ENCODE measurements around the gene HTT.

DNA sequence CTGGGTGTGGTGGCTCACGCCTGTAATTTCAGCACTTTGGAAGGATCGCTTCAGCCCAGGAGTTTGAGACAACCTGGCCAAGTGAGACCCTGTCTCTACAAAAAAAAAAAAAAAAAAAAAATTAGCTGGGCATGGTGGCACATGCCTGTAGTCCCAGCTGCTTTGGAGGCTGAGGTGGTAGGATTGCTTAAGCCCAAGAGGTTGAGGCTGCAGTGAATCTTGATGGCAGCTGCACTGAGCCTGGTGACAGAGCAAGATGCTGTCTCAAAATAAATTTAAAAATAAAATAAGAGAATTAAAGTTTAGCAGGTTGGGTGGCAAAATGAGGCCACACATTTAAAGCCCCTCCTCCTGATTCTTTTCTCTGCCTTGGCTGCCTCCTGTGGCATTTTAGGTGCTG, 47.1 kb downstream of the HTT start:
- TF ChIP-seq, protein P1, sequence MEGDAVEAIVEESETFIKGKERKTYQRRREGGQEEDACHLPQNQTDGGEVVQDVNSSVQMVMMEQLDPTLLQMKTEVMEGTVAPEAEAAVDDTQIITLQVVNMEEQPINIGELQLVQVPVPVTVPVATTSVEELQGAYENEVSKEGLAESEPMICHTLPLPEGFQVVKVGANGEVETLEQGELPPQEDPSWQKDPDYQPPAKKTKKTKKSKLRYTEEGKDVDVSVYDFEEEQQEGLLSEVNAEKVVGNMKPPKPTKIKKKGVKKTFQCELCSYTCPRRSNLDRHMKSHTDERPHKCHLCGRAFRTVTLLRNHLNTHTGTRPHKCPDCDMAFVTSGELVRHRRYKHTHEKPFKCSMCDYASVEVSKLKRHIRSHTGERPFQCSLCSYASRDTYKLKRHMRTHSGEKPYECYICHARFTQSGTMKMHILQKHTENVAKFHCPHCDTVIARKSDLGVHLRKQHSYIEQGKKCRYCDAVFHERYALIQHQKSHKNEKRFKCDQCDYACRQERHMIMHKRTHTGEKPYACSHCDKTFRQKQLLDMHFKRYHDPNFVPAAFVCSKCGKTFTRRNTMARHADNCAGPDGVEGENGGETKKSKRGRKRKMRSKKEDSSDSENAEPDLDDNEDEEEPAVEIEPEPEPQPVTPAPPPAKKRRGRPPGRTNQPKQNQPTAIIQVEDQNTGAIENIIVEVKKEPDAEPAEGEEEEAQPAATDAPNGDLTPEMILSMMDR (IDR thresholded peaks at IDR 0.05) = no peak
- TF ChIP-seq POLR2A (IDR thresholded peaks at IDR 0.05) = no peak

All from adrenal gland (tissue), 5 donors.